ENCODE measurements around the gene CCDC187.

DNA sequence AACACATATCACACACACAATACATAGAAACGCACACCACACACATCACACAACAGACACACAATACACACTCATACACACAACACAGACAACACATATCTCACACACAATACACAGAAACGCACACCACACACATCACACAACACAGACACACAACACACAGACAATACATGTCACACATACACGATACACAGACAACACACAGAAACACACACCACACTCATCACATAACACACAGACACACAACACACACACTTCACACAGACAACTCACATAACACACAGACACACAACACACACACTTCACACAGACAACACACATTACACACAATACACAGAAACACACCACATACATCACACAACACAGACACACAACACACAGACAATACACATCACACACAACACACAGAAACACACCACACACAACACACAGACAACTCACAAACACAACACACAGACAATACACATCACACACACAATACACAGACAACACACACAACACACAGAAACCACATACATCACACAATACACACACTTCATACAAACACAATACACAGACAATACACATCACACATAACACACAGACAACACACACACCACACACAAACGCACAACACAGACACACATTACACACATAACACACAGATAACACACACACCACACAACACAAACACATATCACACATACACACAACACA lies 4.3 kb upstream of the CCDC187 start:
- TF ChIP-seq, protein P1, sequence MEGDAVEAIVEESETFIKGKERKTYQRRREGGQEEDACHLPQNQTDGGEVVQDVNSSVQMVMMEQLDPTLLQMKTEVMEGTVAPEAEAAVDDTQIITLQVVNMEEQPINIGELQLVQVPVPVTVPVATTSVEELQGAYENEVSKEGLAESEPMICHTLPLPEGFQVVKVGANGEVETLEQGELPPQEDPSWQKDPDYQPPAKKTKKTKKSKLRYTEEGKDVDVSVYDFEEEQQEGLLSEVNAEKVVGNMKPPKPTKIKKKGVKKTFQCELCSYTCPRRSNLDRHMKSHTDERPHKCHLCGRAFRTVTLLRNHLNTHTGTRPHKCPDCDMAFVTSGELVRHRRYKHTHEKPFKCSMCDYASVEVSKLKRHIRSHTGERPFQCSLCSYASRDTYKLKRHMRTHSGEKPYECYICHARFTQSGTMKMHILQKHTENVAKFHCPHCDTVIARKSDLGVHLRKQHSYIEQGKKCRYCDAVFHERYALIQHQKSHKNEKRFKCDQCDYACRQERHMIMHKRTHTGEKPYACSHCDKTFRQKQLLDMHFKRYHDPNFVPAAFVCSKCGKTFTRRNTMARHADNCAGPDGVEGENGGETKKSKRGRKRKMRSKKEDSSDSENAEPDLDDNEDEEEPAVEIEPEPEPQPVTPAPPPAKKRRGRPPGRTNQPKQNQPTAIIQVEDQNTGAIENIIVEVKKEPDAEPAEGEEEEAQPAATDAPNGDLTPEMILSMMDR (IDR thresholded peaks at IDR 0.05) = no peak
- TF ChIP-seq POLR2A (IDR thresholded peaks at IDR 0.05) (no peak), EP300 (IDR thresholded peaks at IDR 0.05) (no peak)

Measured in tibial nerve (tissue), 4 donors.